Stomach smooth muscle (tissue), 2 donors: ENCODE results near the gene ADGRL4.

Source experiments
- H3K27ac ChIP-seq: one replicate; pipeline ENCODE4 v1.7.0; 2013; ENCODE audit warnings: mild to moderate bottlenecking, low read length, inconsistent platforms
- H3K27me3 ChIP-seq, 2 donors: one replicate each; pipeline ENCODE4 v1.7.0; 2013; ENCODE audit warnings: low read length in 2 of 2; ENCODE audit not compliant: insufficient read depth in 2 of 2, control insufficient read depth in 1 of 2
- H3K36me3 ChIP-seq, 2 donors: one replicate each; pipeline ENCODE4 v1.7.0; 2013; ENCODE audit warnings: low read length in 2 of 2; ENCODE audit not compliant: control insufficient read depth in 2 of 2, insufficient read depth in 2 of 2
- H3K4me1 ChIP-seq: one replicate; pipeline ENCODE4 v1.7.0; 2013; ENCODE audit warnings: low read length; ENCODE audit not compliant: control insufficient read depth, insufficient read depth
- H3K4me3 ChIP-seq, 2 donors: one replicate each; pipeline ENCODE4 v1.7.0; 2013; ENCODE audit warnings: low read length in 2 of 2
- H3K9ac ChIP-seq, 2 donors: one replicate each; pipeline ENCODE4 v1.7.0; 2013; ENCODE audit warnings: low read length in 2 of 2, mild to moderate bottlenecking in 1 of 2
- H3K9me3 ChIP-seq, 2 donors: one replicate each; pipeline ENCODE4 v1.7.0; 2013; ENCODE audit warnings: low read length in 2 of 2; ENCODE audit not compliant: control insufficient read depth in 2 of 2
- donor health status: healthy.
- donor health status: Pancreatic carcinoma.

Gene ADGRL4

DNA sequence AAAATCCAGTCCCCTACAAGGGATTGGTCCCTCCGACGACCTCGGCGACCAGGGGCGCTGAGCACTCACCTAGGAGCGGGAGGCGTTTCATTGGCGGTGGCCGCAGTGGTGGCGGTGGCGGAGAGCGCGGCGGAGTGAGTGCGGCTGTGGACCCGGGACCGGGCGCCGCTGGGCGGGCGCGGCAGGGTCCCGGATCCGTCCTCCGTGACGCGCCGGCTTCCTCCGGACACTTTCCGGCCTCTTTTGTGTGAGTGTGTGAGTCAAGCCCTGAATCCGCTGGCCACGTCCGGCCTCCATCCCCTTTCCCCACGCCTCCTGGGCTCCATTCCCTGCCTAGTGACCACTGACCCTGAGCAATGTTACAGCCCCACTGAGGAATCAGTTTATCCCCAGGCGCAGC lies at the start of gene ADGRL4:
Gene ADGRL4, minus strand, starts transcription at position 167 of the 400 bp plus-strand sequence. Its CDS starts 76 bp downstream, at position 91.
- Histone ChIP-seq H3K9ac (peak within 1 kb of the TSS in 1 of 2 donors; percentile 22), H3K27ac (peak within 1 kb of the TSS; percentile 4), H3K4me3 (peak within 1 kb of the TSS in 1 of 2 donors; percentile 1), H3K27me3 (peaks cover 0 to 4% of the 10 kb centered on the region in 2 donors), H3K4me1 (no peaks in the 10 kb centered on the region), H3K9me3 (no peaks in the 10 kb centered on the region), H3K36me3 (no peaks in the 10 kb centered on the region)

DNA sequence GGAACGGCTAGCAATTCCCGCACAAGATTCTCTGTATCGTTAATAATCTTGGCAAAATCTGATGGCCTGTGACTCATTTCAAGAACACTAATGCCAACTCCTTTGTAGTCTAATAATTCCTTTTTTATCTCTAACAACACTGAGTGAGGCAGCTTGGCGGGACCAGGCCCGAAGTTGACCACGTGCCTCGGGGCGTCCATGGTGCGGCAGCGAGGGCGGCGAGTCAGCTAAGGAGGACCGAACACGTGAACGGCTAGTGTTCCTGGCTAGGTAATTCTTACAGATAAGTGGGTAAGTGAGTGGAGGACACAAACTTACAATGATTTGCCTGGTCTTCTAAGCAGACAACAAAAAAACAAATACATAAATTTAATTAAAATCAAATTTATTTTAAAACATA lies 49.3 kb upstream of the ADGRL4 start:
- Histone ChIP-seq H3K9me3 (no peaks in the 10 kb centered on the region), H3K27ac (no peak overlapping the region), H3K36me3 (no peaks in the 10 kb centered on the region), H3K4me1 (no peaks in the 10 kb centered on the region), H3K27me3 (no peaks in the 10 kb centered on the region), H3K4me3 (no peak overlapping the region), H3K9ac (no peak overlapping the region)

DNA sequence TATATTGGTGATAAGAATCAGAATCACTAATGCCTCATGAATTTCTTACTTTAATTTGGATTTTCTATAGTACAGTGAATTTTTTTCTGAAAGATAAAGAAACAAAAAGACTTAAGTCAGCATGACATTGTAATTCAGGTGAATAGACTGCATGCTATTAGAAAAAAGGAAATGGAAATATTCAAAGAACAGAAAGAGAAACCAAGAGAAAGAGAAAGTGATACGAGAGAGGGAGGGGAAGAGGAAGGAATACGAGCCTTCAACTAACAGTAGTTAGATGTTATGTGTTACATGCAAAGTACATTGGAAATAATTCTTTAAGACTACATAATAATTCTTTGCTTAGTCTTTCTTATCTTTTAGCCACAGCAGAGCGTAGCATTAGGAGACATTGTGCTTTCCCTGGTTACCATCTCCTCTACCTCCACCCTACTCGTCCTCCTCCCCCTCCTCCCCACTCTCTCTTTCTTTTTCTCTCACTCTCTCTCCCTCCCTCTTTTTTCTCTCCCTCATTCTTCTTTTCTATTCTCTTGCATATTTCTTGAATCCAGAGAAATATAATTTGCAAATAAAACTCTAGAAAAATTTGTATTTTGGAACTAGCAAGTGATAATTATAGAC lies 46.4 kb upstream of the ADGRL4 start:
- Histone ChIP-seq H3K4me3 (no peak overlapping the region), H3K27me3 (no peaks in the 10 kb centered on the region), H3K4me1 (no peaks in the 10 kb centered on the region), H3K36me3 (no peaks in the 10 kb centered on the region), H3K9me3 (no peaks in the 10 kb centered on the region), H3K27ac (no peak overlapping the region), H3K9ac (no peak overlapping the region)

DNA sequence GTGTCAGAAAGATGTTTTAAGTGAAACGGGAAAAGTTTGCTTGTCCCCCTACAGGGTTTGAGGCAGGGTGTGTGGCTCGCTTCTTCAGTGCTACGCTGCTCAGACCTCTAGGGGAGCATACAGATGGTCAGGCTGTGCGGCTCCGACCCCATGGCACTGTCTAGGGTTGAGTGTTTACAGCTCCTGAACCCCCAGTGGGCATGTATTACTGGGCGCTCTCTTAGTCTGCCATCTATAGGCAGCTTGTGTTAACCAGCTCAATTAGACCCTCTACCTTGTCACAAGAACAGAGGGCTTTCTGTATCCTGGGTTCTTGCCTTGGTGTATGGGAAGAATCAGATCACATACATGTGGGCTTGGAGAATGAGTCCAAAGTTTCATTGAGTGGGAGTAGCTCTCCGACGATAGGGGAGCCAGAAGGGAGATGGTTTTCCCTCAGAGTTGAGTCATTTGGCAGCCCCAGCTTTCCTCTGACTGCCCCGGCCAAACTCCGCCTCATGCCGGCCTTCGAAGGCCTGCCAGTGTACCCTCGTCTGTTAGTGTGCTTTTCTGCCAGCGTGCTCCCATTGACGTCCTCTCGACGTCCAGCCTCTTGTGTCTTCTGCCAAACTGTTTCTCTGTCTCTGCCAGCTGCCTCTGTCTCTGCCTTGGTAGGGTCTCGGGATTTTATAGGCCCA lies 38.6 kb upstream of the ADGRL4 start:
- no peaks in the 10 kb centered on the region for H3K4me1 ChIP-seq
- H3K4me3 ChIP-seq, result no peak overlapping the region
- H3K36me3 ChIP-seq, result no peaks in the 10 kb centered on the region
- no peaks in the 10 kb centered on the region for H3K9me3 ChIP-seq
- no peak overlapping the region for H3K27ac ChIP-seq
- H3K9ac ChIP-seq, result no peak overlapping the region
- H3K27me3 ChIP-seq, result no peaks in the 10 kb centered on the region

DNA sequence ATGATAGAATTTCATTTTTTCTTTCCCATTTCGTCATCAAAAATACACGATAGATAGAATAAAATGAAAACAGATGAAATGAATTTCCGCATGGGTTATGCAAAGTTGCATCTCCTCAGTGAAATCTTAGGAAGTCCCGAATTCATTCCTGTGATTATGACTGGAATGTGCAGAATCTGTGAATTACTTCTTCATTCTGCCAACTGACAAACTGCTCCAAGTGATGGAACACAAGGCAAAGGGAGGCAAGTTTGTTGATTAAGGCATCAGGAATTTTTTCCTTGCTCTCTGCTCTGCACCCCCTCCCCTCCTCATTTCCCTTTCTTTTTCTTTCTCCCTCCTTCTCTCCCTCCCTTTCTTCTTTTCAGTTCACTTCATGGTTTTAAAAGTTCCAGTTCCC lies 37.0 kb upstream of the ADGRL4 start:
- Histone ChIP-seq H3K27me3 (no peaks in the 10 kb centered on the region), H3K4me1 (no peaks in the 10 kb centered on the region), H3K4me3 (no peak overlapping the region), H3K9me3 (no peaks in the 10 kb centered on the region), H3K27ac (no peak overlapping the region), H3K9ac (no peak overlapping the region), H3K36me3 (no peaks in the 10 kb centered on the region)

DNA sequence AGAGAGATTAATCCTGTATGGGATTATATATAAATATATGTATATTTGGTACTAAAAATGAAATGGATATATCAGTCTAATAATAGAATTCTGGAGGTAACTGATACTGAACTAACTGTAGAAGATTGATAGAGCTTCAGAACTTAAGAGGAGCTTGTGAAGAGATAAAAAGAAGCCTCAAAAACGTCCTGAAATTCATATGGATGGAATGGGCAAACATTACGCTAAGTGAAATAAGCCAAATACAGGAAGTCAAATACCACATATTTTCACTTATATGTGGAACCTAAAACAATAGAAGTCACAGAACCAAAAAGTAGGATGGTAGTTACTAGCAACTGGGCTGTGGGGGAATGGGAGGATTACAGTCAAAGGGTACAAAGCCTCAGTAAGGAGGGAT lies 36.0 kb upstream of the ADGRL4 start:
- Histone ChIP-seq H3K4me3 (no peak overlapping the region), H3K27ac (no peak overlapping the region), H3K27me3 (no peaks in the 10 kb centered on the region), H3K9me3 (no peaks in the 10 kb centered on the region), H3K9ac (no peak overlapping the region), H3K4me1 (no peaks in the 10 kb centered on the region), H3K36me3 (no peaks in the 10 kb centered on the region)

DNA sequence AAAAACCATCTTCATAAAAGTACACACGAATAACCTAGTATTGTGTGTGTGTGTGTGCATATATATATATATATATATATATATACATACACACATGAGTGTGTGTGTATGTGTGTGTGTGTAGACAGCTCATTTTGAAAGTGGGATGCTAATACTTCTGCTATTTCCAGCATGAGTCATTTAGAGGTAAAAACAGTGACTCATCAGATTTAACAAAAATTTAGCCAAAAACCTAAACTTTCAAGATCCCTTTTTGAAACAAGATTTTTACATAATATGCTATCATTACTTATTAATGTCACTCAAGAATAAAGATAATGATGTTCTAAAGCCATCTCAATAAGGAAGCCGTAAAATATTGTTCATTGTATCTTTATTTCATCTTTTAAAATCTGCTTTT lies 35.6 kb upstream of the ADGRL4 start:
- H3K9me3 ChIP-seq, result no peaks in the 10 kb centered on the region
- H3K4me3 ChIP-seq, result no peak overlapping the region
- no peak overlapping the region for H3K27ac ChIP-seq
- H3K9ac ChIP-seq, result no peak overlapping the region
- H3K36me3 ChIP-seq, result no peaks in the 10 kb centered on the region
- H3K27me3 ChIP-seq, result no peaks in the 10 kb centered on the region
- no peaks in the 10 kb centered on the region for H3K4me1 ChIP-seq

DNA sequence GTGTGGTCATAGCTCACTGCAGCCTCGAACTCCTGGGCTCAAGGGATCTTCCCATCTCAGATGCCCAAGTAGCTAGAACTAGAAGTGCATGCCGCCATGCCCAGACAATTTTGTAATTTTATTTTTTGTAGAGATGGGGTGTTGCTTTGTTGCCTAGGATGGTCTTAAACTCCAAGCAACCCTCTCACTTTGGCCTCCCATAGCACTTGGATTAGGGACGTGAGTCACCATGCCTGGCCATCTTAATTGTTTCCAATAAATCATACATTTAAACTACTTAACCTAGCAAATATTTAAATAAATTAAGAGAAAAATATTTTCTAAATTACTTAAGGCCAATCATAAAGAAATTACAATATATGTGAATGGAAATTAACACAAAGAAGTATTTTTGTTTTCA lies 35.1 kb upstream of the ADGRL4 start:
- Histone ChIP-seq H3K4me1 (no peaks in the 10 kb centered on the region), H3K27ac (no peak overlapping the region), H3K36me3 (no peaks in the 10 kb centered on the region), H3K4me3 (no peak overlapping the region), H3K9me3 (peaks cover 0 to 3% of the 10 kb centered on the region in 2 donors), H3K9ac (no peak overlapping the region), H3K27me3 (no peaks in the 10 kb centered on the region)

DNA sequence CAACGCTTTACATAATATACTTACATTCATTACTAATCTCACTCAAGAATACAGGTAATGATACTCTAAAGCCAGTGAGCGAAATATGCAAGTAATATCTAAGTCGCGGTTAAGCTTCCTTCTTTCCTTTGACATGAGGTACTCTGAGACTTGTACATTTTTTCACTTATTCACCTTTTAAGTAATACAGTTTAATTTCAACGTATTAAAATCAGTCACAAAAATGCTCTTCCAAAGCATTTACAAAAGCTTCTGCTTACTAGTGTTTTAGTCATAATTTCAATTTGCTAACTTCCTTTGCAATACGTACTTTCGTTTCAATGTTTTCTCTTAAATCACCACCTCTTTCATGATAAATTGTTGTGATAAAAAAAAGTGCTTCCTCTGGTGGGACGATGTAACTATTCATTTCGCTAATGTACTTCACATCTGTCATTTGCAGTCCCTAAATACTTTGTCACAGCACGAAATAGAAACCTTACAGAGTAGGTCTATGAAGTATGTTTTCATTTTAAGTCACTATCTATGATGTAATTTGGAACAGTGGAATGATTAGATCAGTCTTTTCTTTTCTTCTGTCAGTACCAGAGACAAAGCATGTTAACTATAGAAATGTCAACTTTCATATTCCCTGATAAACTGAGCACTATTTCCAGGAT lies 34.0 kb upstream of the ADGRL4 start:
- no peak overlapping the region for H3K4me3 ChIP-seq
- H3K27me3 ChIP-seq, result no peaks in the 10 kb centered on the region
- H3K9me3 ChIP-seq, result peaks cover 0 to 3% of the 10 kb centered on the region in 2 donors
- H3K36me3 ChIP-seq, result no peaks in the 10 kb centered on the region
- no peak overlapping the region for H3K9ac ChIP-seq
- no peaks in the 10 kb centered on the region for H3K4me1 ChIP-seq
- H3K27ac ChIP-seq, result no peak overlapping the region

DNA sequence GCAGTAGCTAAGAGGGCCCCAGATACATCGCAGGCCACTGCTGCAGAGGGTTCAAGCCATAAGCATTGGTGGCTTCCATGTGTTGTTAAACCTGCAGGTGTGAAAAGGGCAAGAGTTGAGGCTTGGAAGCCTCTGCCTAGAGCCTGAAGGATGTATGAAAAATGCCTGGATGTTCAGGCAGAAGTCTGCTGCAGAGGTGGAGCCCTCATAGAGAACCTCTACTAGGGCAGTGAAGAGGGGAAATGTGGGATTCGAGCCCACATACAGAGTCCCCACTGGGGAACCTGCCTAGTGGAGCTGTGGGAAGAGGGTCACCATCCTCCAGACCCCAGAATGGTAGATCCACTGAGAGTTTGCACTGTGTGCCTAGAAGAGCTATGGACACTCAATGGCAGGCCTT lies 30.6 kb upstream of the ADGRL4 start:
- peaks cover 0 to 3% of the 10 kb centered on the region in 2 donors for H3K9me3 ChIP-seq
- no peak overlapping the region for H3K4me3 ChIP-seq
- H3K9ac ChIP-seq, result no peak overlapping the region
- H3K27me3 ChIP-seq, result no peaks in the 10 kb centered on the region
- H3K27ac ChIP-seq, result no peak overlapping the region
- no peaks in the 10 kb centered on the region for H3K4me1 ChIP-seq
- H3K36me3 ChIP-seq, result no peaks in the 10 kb centered on the region

DNA sequence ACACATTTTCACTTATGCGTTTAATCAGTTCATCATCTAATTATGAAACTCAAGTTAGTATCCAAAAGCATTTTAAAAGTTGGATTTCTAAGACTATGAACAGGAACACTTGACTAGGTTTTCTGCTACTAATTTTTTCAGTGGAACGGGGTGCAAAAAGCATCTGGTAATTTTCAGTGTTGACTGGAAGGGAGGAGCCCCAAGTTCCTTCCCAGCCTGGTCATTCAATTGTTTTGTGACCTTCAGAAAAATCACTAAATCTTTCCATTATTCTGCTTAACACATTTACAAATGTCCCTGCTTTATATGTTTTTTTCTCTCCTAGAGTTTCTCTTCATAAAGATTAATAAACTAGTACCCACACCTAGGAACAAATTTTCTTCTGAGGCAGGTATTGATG lies 6.0 kb upstream of the ADGRL4 start:
- Histone ChIP-seq H3K27ac (no peak overlapping the region), H3K9ac (no peak overlapping the region), H3K9me3 (no peaks in the 10 kb centered on the region), H3K4me1 (no peaks in the 10 kb centered on the region), H3K27me3 (no peaks in the 10 kb centered on the region), H3K4me3 (no peak overlapping the region), H3K36me3 (no peaks in the 10 kb centered on the region)
